Measurements from ENCODE around the gene ANKRD13D. TPM values are rescaled to one million over a fixed set of nuclear protein-coding genes. Genes with fewer than 3 reads are reported as not detected.

The ANKRD13D gene
- total and polyA plus RNA-seq, 2 of the 8 experiments (the other 6 are each of a cell fraction or from before 2014, with no cell fraction given): 24.9 to 26.5 TPM

DNA sequence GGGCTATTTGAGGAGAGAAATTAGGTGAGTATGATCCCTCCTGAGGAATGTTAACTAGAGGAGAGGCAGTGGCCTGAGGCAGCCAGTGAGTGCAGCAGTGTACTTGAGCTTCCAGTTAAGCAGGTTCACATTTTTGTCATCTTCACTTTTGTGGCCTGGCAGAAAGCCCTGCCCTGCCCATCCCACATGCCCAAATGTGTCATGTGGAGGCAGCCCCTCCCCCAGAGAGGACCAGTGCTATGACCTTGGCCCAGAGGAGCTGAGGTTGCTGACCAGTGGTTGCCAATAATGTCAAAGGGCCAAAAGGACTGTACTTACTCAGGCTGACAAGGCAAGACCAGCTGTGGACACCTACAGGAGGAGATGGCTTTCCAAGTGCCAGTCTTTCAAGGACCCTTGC is 40.5 kb upstream of the ANKRD13D start:
- POLR2A ChIA-PET (ENCODE audit: partially characterized antibody): interaction anchor here (1.8 kb wide), 1 partner anchor 13 kb away, joined by 3 read pairs; no protein-coding TSS in a partner anchor
- peaks cover 65 to 100% (median 90%) of the 10 kb centered on the region in 4 experiments for H3K36me3 ChIP-seq (ENCODE audit: control insufficient read depth in 2 of 4, insufficient read depth in 4 of 4, low read length in 3 of 4)
- FAIRE-seq (no peak), DNase-seq (ENCODE audit: low read depth in 1 of 2, low spot score in 2 of 2) (no peak)
- no peak overlapping the region for H3K4me3 ChIP-seq (ENCODE audit: extremely low read depth in 1 of 4, insufficient read depth in 2 of 4, low read depth in 3 of 4, low read length in 4 of 4)
- H2BK5ac ChIP-seq (ENCODE audit: low read depth, low read length): no peak overlapping the region
- no peak overlapping the region for H2BK12ac ChIP-seq (ENCODE audit: low read depth, low read length)
- peaks cover 5% of the 10 kb centered on the region; the same call in 1 of the 2 replicates for H3K79me1 ChIP-seq (ENCODE audit: low read depth, low read length)
- H2AK5ac ChIP-seq (ENCODE audit: low read depth, low read length): no peak overlapping the region
- no peak overlapping the region for H3K9ac ChIP-seq (replicated peaks in 1 of 4; ENCODE audit: extremely low read depth in 1 of 4, low read depth in 3 of 4, low read length in 3 of 4)
- H2AFZ ChIP-seq (ENCODE audit: low read length): no peak overlapping the region
- H3K56ac ChIP-seq (replicated peaks; ENCODE audit: insufficient read length, low read depth, low read length): no peak overlapping the region
- no peak overlapping the region for H4K8ac ChIP-seq (ENCODE audit: extremely low read depth, insufficient read depth, low read length)
- H3K4me2 ChIP-seq (ENCODE audit: insufficient read depth in 1 of 2, low read depth in 2 of 2, low read length in 2 of 2): no peak overlapping the region
- no peak overlapping the region for H3K14ac ChIP-seq (ENCODE audit: insufficient read length)
- no peak overlapping the region for H4K5ac ChIP-seq (ENCODE audit: insufficient read length, low read depth, low read length)
- no peaks in the 10 kb centered on the region; the same call in 1 of the 2 replicates for H3K23me2 ChIP-seq (ENCODE audit: low read depth, low read length)
- H4K91ac ChIP-seq (replicated peaks; ENCODE audit: insufficient read length, low read length): no peak overlapping the region
- peaks cover 0 to 9% of the 10 kb centered on the region in 2 experiments for H4K20me1 ChIP-seq (replicated peaks in 1 of 2; ENCODE audit: control insufficient read depth in 1 of 2, insufficient read depth in 2 of 2, low read length in 2 of 2)
- no peak overlapping the region for H2BK15ac ChIP-seq (ENCODE audit: low read length)
- no peak overlapping the region for H3K4ac ChIP-seq (replicated peaks; ENCODE audit: insufficient read length, low read depth, low read length)
- H3K79me2 ChIP-seq (ENCODE audit: control insufficient read depth in 1 of 2, insufficient read depth in 2 of 2, low read length in 2 of 2): peaks cover 0 to 9% of the 10 kb centered on the region in 2 experiments; a peak in 2 of 4 replicates
- H2BK120ac ChIP-seq (replicated peaks; ENCODE audit: low read depth, low read length): no peak overlapping the region
- no peaks in the 10 kb centered on the region for H3K4me1 ChIP-seq (replicated peaks in 1 of 4; ENCODE audit: control insufficient read depth in 3 of 4, insufficient read depth in 4 of 4, low read length in 3 of 4)
- no peaks in the 10 kb centered on the region for H3K27me3 ChIP-seq (replicated peaks in 1 of 4; ENCODE audit: control insufficient read depth in 3 of 4, extremely low read depth in 1 of 4, insufficient read depth in 3 of 4, low read length in 3 of 4)
- no peaks in the 10 kb centered on the region for H3K9me3 ChIP-seq (ENCODE audit: insufficient read depth in 2 of 2, low read depth in 1 of 2, low read length in 1 of 2)
- no peak overlapping the region for H3K18ac ChIP-seq (ENCODE audit: extremely low read depth, low read length)
- H2BK20ac ChIP-seq (ENCODE audit: low read length): no peak overlapping the region
- H3K23ac ChIP-seq (ENCODE audit: insufficient read length): no peak overlapping the region
- H3K27ac ChIP-seq (ENCODE audit: low read depth, low read length): no peak overlapping the region
- CTCF ChIA-PET (ENCODE audit: partially characterized antibody): interaction anchor here (1.4 kb wide), 1 partner anchor 168 kb away, joined by 4 read pairs; no protein-coding TSS in a partner anchor
- TF ChIP-seq CBX8 (IDR thresholded peaks at IDR 0.05; ENCODE audit: borderline replicate concordance, low read depth, low read length) (no peak), CTBP2 (IDR thresholded peaks at IDR 0.05; ENCODE audit: borderline replicate concordance, insufficient read depth, insufficient read length, low read length) (no peak), EGR1 (IDR thresholded peaks at IDR 0.05; ENCODE audit: borderline replicate concordance, low read depth, low read length) (no peak), BCL11A (IDR thresholded peaks at IDR 0.05; ENCODE audit: low read depth in 2 of 2, low read length in 2 of 2) (no peak), RAD21 (IDR thresholded peaks at IDR 0.05 in 1 of 2, conservative IDR thresholded peaks at IDR 0.05 in 1 of 2; ENCODE audit: low read depth in 2 of 2, low read length in 2 of 2) (no peak), TAF1 (IDR thresholded peaks at IDR 0.05; ENCODE audit: low read depth, low read length) (no peak), KDM1A (IDR thresholded peaks at IDR 0.05; ENCODE audit: borderline replicate concordance, low read length) (no peak), CHD2 (IDR thresholded peaks at IDR 0.05; ENCODE audit: low read length) (no peak), RNF2 (IDR thresholded peaks at IDR 0.05; ENCODE audit: borderline replicate concordance, low read depth, low read length, missing control alignments, poor library complexity, severe bottlenecking) (no peak), SRF (IDR thresholded peaks at IDR 0.05; ENCODE audit: low read depth, low read length) (no peak), USF2 (IDR thresholded peaks at IDR 0.05; ENCODE audit: low read length) (no peak), SIN3A (conservative IDR thresholded peaks at IDR 0.05 in 1 of 2, IDR thresholded peaks at IDR 0.05 in 1 of 2; ENCODE audit: low read depth in 1 of 2, low read length in 2 of 2) (no peak), CEBPB (IDR thresholded peaks at IDR 0.05; ENCODE audit: low read depth, low read length) (no peak)
